PC-3 (cell line): Measurements from ENCODE around the gene STARD3. TPM values are rescaled to one million over a fixed set of nuclear protein-coding genes. Genes with fewer than 3 reads are reported as not detected.
A peak's percentile ranks its signal among the peaks of the same experiment; 100 is the strongest.

Source experiments
- ATAC-seq: fragments of 200-7000 bp; cut with Tn5 transposase; 2 replicates; pipeline ENCODE4 v1.9.1; 2020; ENCODE audit warnings: mild to moderate bottlenecking, moderate library complexity
- BruUV-seq: library from RNA; stranded (reverse); fragments of 400-500 nt; replicated peaks from 2 replicates; lab custom pipeline; 2021; lab: Mats Ljungman, UMichigan
- CTCF ChIA-PET: fragments of 300-600 bp; sonication (Branson Sonifier 250); formaldehyde crosslinking; loops from one replicate; lab custom pipeline; 2022; ENCODE audit warnings: antibody characterized with exemption; lab: Charles Lee
- POLR2A ChIA-PET: fragments of 300-600 bp; sonication (Branson Sonifier 250); formaldehyde crosslinking; loops from one replicate; lab custom pipeline; 2022; ENCODE audit warnings: antibody characterized with exemption; ENCODE audit not compliant: unreplicated experiment; lab: Charles Lee
- DNase-seq: peaks from one replicate; pipeline ENCODE4 v3.0.0-alpha.2; 2015
- H2AFZ ChIP-seq: fragments of 300-600 bp; sonication (generic); 2 replicates; pipeline ENCODE4 v1.6.0; 2016; ENCODE audit warnings: antibody characterized with exemption, low read length
- H3F3A ChIP-seq: fragments of 300-600 bp; sonication (generic); one replicate; pipeline ENCODE4 v1.6.0; 2017; ENCODE audit warnings: antibody characterized with exemption, low read length, control low read depth, mild to moderate bottlenecking; ENCODE audit not compliant: unreplicated experiment
- H3K27ac ChIP-seq: fragments of 300-600 bp; sonication (generic); 2 replicates; pipeline ENCODE4 v1.5.1; 2016; ENCODE audit warnings: mild to moderate bottlenecking, low read length
- H3K27me3 ChIP-seq: fragments of 300-600 bp; sonication (generic); 2 replicates; pipeline ENCODE4 v1.6.1; 2016; ENCODE audit warnings: low read length, mixed read lengths
- H3K36me3 ChIP-seq: fragments of 300-600 bp; sonication (generic); 2 replicates; pipeline ENCODE4 v1.6.1; 2016; ENCODE audit warnings: low read depth, mixed run types, low read length, mixed read lengths
- H3K4me1 ChIP-seq: fragments of 300-600 bp; sonication (generic); 2 replicates; pipeline ENCODE4 v1.5.1; 2016; ENCODE audit warnings: low read length; ENCODE audit not compliant: insufficient read depth
- H3K4me2 ChIP-seq: fragments of 300-600 bp; sonication (generic); 2 replicates; pipeline ENCODE4 v1.6.0; 2016; ENCODE audit warnings: low read length
- H3K4me3 ChIP-seq: fragments of 300-600 bp; sonication (generic); 2 replicates; pipeline ENCODE4 v1.5.1; 2016; ENCODE audit warnings: mild to moderate bottlenecking, low read length, mixed read lengths
- H3K79me2 ChIP-seq: fragments of 300-600 bp; sonication (generic); 2 replicates; pipeline ENCODE4 v1.6.1; 2017; ENCODE audit warnings: low read length, mixed read lengths
- H3K9ac ChIP-seq: fragments of 300-600 bp; sonication (generic); 2 replicates; pipeline ENCODE4 v1.6.0; 2016; ENCODE audit warnings: mild to moderate bottlenecking, low read length
- H3K9me2 ChIP-seq: fragments of 300-600 bp; sonication (generic); replicated peaks from 2 replicates; pipeline ENCODE4 v1.6.1; 2016; ENCODE audit warnings: mixed run types, low read length, mixed read lengths
- H3K9me3 ChIP-seq: fragments of 300-600 bp; sonication (generic); 2 replicates; pipeline ENCODE4 v1.6.1; 2016; ENCODE audit warnings: low read length, mixed read lengths
- H4K20me1 ChIP-seq: fragments of 300-600 bp; sonication (generic); 2 replicates; pipeline ENCODE4 v1.6.1; 2016; ENCODE audit warnings: low read length, mixed read lengths
- CTCF ChIP-seq: fragments of 300-600 bp; sonication (generic); conservative IDR thresholded peaks from 2 replicates; pipeline ENCODE4 v1.5.1; 2017; ENCODE audit warnings: antibody characterized with exemption, low read depth, mild to moderate bottlenecking, low read length
- EZH2 ChIP-seq: fragments of 300-600 bp; sonication (generic); IDR thresholded peaks from one replicate; pipeline ENCODE4 v1.6.1; 2017; ENCODE audit warnings: antibody characterized with exemption, mild to moderate bottlenecking, low read length; ENCODE audit not compliant: unreplicated experiment
- EZH2phosphoT487 ChIP-seq: fragments of 300-600 bp; sonication (generic); IDR thresholded peaks from 2 replicates; pipeline ENCODE4 v1.6.1; 2018; ENCODE audit warnings: mild to moderate bottlenecking, antibody characterized with exemption, low read length, borderline replicate concordance
- intact Hi-C: fragments of 100-400 bp; cut with micrococcal nuclease; formaldehyde crosslinking; loops from 2 replicates; pipeline ENCODE4 v1.9.0; 2023
- total RNA-seq: library from RNA; depleted of rRNA; stranded (reverse); fragments of >200 nt; gene quantifications from 2 replicates; pipeline ENCODE4 v1.2.3, GENCODE V29; 2014

The STARD3 gene
- total RNA-seq, 1 experiment from 2014 or later: 30.5 TPM

GRCh38 chr17:39706921-39707337, 70.0 kb downstream of the STARD3 start:
- Histone ChIP-seq H3K4me3 (peak overlapping the region; percentile 38; the same call in 1 of the 2 replicates), H4K20me1 (no peaks in the 10 kb centered on the region), H3K9me3 (no peaks in the 10 kb centered on the region), H3K27ac (peak overlapping the region; percentile 92), H3K79me2 (peaks cover 46% of the 10 kb centered on the region), H3K27me3 (no peaks in the 10 kb centered on the region), H3F3A (no peaks in the 10 kb centered on the region), H3K36me3 (peaks cover 4% of the 10 kb centered on the region; the same call in 1 of the 2 replicates), H3K4me1 (peaks cover 52% of the 10 kb centered on the region), H2AFZ (no peak overlapping the region), H3K9me2 (no peaks in the 10 kb centered on the region), H3K4me2 (peak overlapping the region; percentile 80), H3K9ac (peak overlapping the region; percentile 65)
- TF ChIP-seq EZH2phosphoT487: no peak
- TF ChIP-seq EZH2: no peak
- no peak for TF ChIP-seq CTCF
- BruUV-seq: no TSS peak
- CTCF ChIA-PET: no interaction called here
- no peak for ATAC-seq
- intact Hi-C loops: no loop called here
- POLR2A ChIA-PET: no interaction called here
- DNase-seq: peak; percentile 13

GRCh38 chr17:39709319-39709997, 72.5 kb downstream of the STARD3 start:
- BruUV-seq: no TSS peak
- CTCF ChIA-PET: no interaction called here
- Histone ChIP-seq H4K20me1 (no peaks in the 10 kb centered on the region), H3K27ac (no peak overlapping the region), H3K9me2 (no peaks in the 10 kb centered on the region), H3K36me3 (peaks cover 4% of the 10 kb centered on the region; the same call in 1 of the 2 replicates), H3K4me1 (peaks cover 28% of the 10 kb centered on the region), H3K79me2 (peaks cover 26% of the 10 kb centered on the region), H3K4me3 (no peak overlapping the region), H3K9me3 (no peaks in the 10 kb centered on the region), H3K9ac (no peak overlapping the region), H2AFZ (no peak overlapping the region), H3F3A (no peaks in the 10 kb centered on the region), H3K4me2 (no peak overlapping the region), H3K27me3 (no peaks in the 10 kb centered on the region)
- DNase-seq (no peak), ATAC-seq (no peak)
- POLR2A ChIA-PET: no interaction called here
- no peak for TF ChIP-seq EZH2
- TF ChIP-seq CTCF: no peak
- no peak for TF ChIP-seq EZH2phosphoT487
- intact Hi-C loops: no loop called here
